B cell (primary cell): ENCODE measurements around the gene TRIM17. TPM values are rescaled to one million over a fixed set of nuclear protein-coding genes. Genes with fewer than 3 reads are reported as not detected.
A peak's percentile ranks its signal among the peaks of the same experiment; 100 is the strongest.

Source experiments
- ATAC-seq: fragments of 200-7000 bp; cut with Tn5 transposase; one replicate; pipeline ENCODE4 v1.10.0; 2021; ENCODE audit warnings: low read depth, mild to moderate bottlenecking, moderate number of reproducible peaks, moderate library complexity
- CTCF ChIA-PET: fragments of 350-600 bp; sonication (Branson Sonifier 250); formaldehyde crosslinking; loops from one replicate; lab custom pipeline; 2021; ENCODE audit warnings: antibody characterized with exemption, inconsistent platforms; lab: Charles Lee
- POLR2A ChIA-PET: fragments of 350-600 bp; sonication (Branson Sonifier 250); formaldehyde crosslinking; loops from one replicate; lab custom pipeline; 2021; ENCODE audit warnings: antibody characterized with exemption; lab: Charles Lee
- DNase-seq: peaks from one replicate; pipeline ENCODE4 v3.0.0; 2013
- H2AFZ ChIP-seq: 2 replicates; pipeline ENCODE4 v1.6.1; 2012; ENCODE audit warnings: mild to moderate bottlenecking, low read depth, low read length; ENCODE audit not compliant: insufficient read depth, poor library complexity, severe bottlenecking
- H3K27ac ChIP-seq, 2 donors: 1 replicate in 1 of 2; 2 replicates in 1 of 2; pipeline ENCODE4 v1.5.1; 2012 to 2013; ENCODE audit warnings: low read length in 2 of 2, mild to moderate bottlenecking in 2 of 2, moderate library complexity in 1 of 2
- H3K27me3 ChIP-seq, 4 experiments: fragments of 200-600 bp in 1 of 4; sonication (generic) in 1 of 4; replicated peaks in 1 of 4; 1 replicate in 2 of 4; 2 replicates in 2 of 4; pipeline versions ENCODE4 v1.6.1 to v1.7.0; 2013 to 2016; ENCODE audit warnings: low read length in 3 of 4, mild to moderate bottlenecking in 2 of 4, mixed read lengths in 1 of 4, moderate library complexity in 1 of 4; ENCODE audit not compliant: insufficient read depth in 4 of 4, control insufficient read depth in 3 of 4; ENCODE audit errors: control extremely low read depth in 1 of 4
- H3K36me3 ChIP-seq, 2 experiments: replicated peaks in 1 of 2; 1 replicate in 1 of 2; 2 replicates in 1 of 2; pipeline versions ENCODE4 v1.6.1 to v1.7.1; 2013; ENCODE audit warnings: low read length in 1 of 2; ENCODE audit not compliant: insufficient read depth in 2 of 2, control insufficient read depth in 1 of 2; ENCODE audit errors: control extremely low read depth in 1 of 2, extremely low read depth in 1 of 2
- H3K4me1 ChIP-seq, 2 donors: fragments of 200-600 bp in 1 of 2; sonication (generic) in 1 of 2; 1 replicate in 1 of 2; 2 replicates in 1 of 2; pipeline versions ENCODE4 v1.5.1 to v1.6.1; 2013 to 2017; ENCODE audit warnings: low read length in 2 of 2; ENCODE audit not compliant: control insufficient read depth in 2 of 2, insufficient read depth in 2 of 2
- H3K4me2 ChIP-seq: replicated peaks from 2 replicates; pipeline ENCODE3; 2012; ENCODE audit warnings: mild to moderate bottlenecking, low read depth, low read length; ENCODE audit not compliant: poor library complexity, severe bottlenecking
- H3K4me3 ChIP-seq, 5 experiments: fragments of 200-600 bp in 1 of 5; sonication (generic) in 1 of 5; 1 replicate in 3 of 5; 2 replicates in 2 of 5; pipeline versions ENCODE4 v1.5.1 to v1.7.0; 2011 to 2016; ENCODE audit warnings: low read length in 4 of 5, mild to moderate bottlenecking in 4 of 5, low read depth in 2 of 5, control low read depth in 1 of 5, moderate library complexity in 1 of 5; ENCODE audit not compliant: insufficient read depth in 1 of 5; ENCODE audit errors: control extremely low read depth in 1 of 5, extremely low read depth in 1 of 5
- H3K79me2 ChIP-seq: fragments of 200-600 bp; sonication (generic); one replicate; pipeline ENCODE4 v1.6.0; 2016; ENCODE audit warnings: low read length; ENCODE audit not compliant: control insufficient read depth, insufficient read depth
- H3K9ac ChIP-seq: fragments of 200-600 bp; sonication (generic); 2 replicates; pipeline ENCODE4 v1.6.1; 2017; ENCODE audit warnings: mild to moderate bottlenecking, low read length, moderate library complexity
- H3K9me3 ChIP-seq, 3 donors: one replicate each; pipeline versions ENCODE4 v1.6.1 to v1.7.1; 2013; ENCODE audit warnings: low read length in 2 of 3; ENCODE audit not compliant: control insufficient read depth in 2 of 3, insufficient read depth in 1 of 3; ENCODE audit errors: control extremely low read depth in 1 of 3
- H4K20me1 ChIP-seq: 2 replicates; pipeline ENCODE4 v1.6.0; 2012; ENCODE audit warnings: mild to moderate bottlenecking, low read length; ENCODE audit not compliant: insufficient read depth, control insufficient read depth, poor library complexity, severe bottlenecking
- H3K27ac Mint-ChIP-seq: one replicate; pipeline ENCODE4 v1.8.0; 2021; ENCODE audit warnings: mixed read lengths
- H3K27me3 Mint-ChIP-seq: one replicate; pipeline ENCODE4 v1.8.0; 2021; ENCODE audit warnings: mixed read lengths
- H3K4me1 Mint-ChIP-seq: one replicate; pipeline ENCODE4 v1.8.0; 2021; ENCODE audit warnings: mixed read lengths
- H3K4me3 Mint-ChIP-seq: one replicate; pipeline ENCODE4 v1.8.0; 2021; ENCODE audit warnings: mixed read lengths
- H3K9me3 Mint-ChIP-seq: one replicate; pipeline ENCODE4 v1.8.0; 2022; ENCODE audit warnings: mixed read lengths; ENCODE audit not compliant: insufficient read depth
- EZH2 ChIP-seq: IDR thresholded peaks from 2 replicates; pipeline ENCODE4 v1.6.1; 2012; ENCODE audit warnings: borderline replicate concordance, low read depth, mild to moderate bottlenecking, moderate library complexity, low read length; ENCODE audit not compliant: insufficient read depth, poor library complexity, severe bottlenecking
- WGBS: methylation state at CpG from one replicate; pipeline ENCODE4 v1.1.5; 2013; ENCODE audit warnings: missing lambda C conversion rate; ENCODE audit not compliant: insufficient coverage; 5-methylcytosine and 5-hydroxymethylcytosine counted together
- intact Hi-C: fragments of 100-400 bp; cut with micrococcal nuclease; formaldehyde crosslinking; loops from one replicate; pipeline ENCODE4 v1.10.0; 2022
- polyA plus RNA-seq: library from polyadenylated mRNA; depleted of rRNA; stranded (reverse); fragments of >200 nt; gene quantifications from 2 replicates; pipeline ENCODE4 v1.2.3, GENCODE V29; 2012
- total RNA-seq, 2 donors: library from RNA; stranded (reverse); fragments of 120-200 nt in 1 of 2; gene quantifications; 1 replicate in 1 of 2; 2 replicates in 1 of 2; pipeline versions ENCODE4 v1.2.3 to v1.2.4, GENCODE V29; 2013 to 2022
- TF ChIP-seq, protein P1 (sequence below): fragments of 200-600 bp; IDR thresholded peaks from one replicate; pipeline ENCODE4 v1.8.0; 2022; ENCODE audit warnings: antibody characterized with exemption, mild to moderate bottlenecking

Gene TRIM17
- total and polyA plus RNA-seq, 2 donors (not counting 1 experiment from before 2014, with no cell fraction given), result not detected

DNA sequence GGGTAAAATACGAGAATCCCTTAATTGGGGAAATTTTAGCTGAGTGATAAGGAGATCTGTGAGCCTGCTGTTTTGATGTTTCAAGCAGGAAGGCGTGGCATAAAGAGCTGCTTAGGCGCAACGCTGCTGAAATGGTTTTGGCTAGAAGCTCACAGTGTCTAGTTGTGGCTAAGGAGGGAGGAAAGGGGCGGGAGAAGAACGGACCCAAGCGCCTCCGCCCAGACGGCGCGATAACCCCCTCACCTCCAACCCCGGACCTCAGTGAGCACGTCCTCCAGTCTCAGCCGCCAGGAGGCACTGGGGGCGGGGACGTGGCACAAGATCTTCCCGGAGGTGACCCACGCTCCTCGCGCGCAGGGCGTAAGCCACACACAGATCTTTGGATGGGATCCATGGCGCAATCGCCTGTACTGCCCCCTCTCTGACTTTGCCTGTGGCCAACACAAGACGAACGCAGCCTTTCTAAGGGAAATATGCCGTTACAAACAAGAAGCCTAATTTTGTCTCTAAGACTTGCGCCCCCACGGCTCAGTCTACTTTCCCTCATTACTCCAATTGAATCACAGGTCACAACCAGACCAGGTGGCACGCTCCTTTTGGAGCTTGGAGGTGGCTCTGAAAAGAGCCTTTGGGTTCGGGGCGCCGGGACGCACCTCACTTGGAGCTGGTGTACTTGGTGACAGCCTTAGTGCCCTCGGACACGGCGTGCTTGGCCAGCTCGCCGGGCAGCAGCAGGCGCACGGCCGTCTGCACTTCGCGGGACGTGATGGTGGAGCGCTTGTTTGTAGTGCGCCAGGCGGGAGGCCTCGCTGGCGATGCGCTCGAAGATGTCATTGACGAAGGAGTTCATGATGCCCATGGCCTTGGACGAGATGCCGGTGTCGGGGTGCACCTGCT lies 47.1 kb upstream of the TRIM17 start:
- ChIA-PET POLR2A (no interaction called here), CTCF (interaction anchor here (1.2 kb wide), 2 partner anchors 9 to 38 kb away, joined by 4 read pairs; no protein-coding TSS in a partner anchor)
- H3K4me1 Mint-ChIP-seq, result peaks cover 33% of the 10 kb centered on the region
- no peaks in the 10 kb centered on the region for H3K9me3 Mint-ChIP-seq
- peak overlapping the region; percentile 32 for H3K27ac Mint-ChIP-seq
- Histone ChIP-seq H3K9ac (peak overlapping the region; percentile 46), H3K27ac (no peak overlapping the region), H3K27me3 (peaks cover 0 to 83% (median 54%) of the 10 kb centered on the region in 4 experiments), H3K79me2 (no peaks in the 10 kb centered on the region), H3K9me3 (peaks cover 0 to 21% (median 0%) of the 10 kb centered on the region in 3 donors), H3K4me1 (peaks cover 30 to 34% of the 10 kb centered on the region in 2 donors), H2AFZ (peak overlapping the region; percentile 64), H3K4me3 (peak overlapping the region in 4 of 5 experiments; percentile 31 to 56 (median 38)), H4K20me1 (no peaks in the 10 kb centered on the region), H3K36me3 (no peaks in the 10 kb centered on the region), H3K4me2 (peak overlapping the region; percentile 79)
- peaks cover 76% of the 10 kb centered on the region for H3K27me3 Mint-ChIP-seq
- TF ChIP-seq, protein P1, sequence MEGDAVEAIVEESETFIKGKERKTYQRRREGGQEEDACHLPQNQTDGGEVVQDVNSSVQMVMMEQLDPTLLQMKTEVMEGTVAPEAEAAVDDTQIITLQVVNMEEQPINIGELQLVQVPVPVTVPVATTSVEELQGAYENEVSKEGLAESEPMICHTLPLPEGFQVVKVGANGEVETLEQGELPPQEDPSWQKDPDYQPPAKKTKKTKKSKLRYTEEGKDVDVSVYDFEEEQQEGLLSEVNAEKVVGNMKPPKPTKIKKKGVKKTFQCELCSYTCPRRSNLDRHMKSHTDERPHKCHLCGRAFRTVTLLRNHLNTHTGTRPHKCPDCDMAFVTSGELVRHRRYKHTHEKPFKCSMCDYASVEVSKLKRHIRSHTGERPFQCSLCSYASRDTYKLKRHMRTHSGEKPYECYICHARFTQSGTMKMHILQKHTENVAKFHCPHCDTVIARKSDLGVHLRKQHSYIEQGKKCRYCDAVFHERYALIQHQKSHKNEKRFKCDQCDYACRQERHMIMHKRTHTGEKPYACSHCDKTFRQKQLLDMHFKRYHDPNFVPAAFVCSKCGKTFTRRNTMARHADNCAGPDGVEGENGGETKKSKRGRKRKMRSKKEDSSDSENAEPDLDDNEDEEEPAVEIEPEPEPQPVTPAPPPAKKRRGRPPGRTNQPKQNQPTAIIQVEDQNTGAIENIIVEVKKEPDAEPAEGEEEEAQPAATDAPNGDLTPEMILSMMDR, result no peak
- TF ChIP-seq EZH2, result no peak
- intact Hi-C loops, result no loop called here
- peak; percentile 35 for ATAC-seq
- peak; percentile 60 for DNase-seq
- WGBS, result 5% methylated on average over 42 of the region's 56 CpGs
- H3K4me3 Mint-ChIP-seq, result peak overlapping the region; percentile 79
